ENCODE measurements around the gene CDCP2. TPM values are rescaled to one million over a fixed set of nuclear protein-coding genes. Genes with fewer than 3 reads are reported as not detected.
"Not testable (repeated sequence)": the region's sequence is repeated elsewhere in the genome, so short reads cannot be mapped to it uniquely, and the experiment has no call there.

The CDCP2 gene
- total RNA-seq, 3 donors from 2014 or later, result not detected

GRCh38 chr1:54107131-54107530, 45.7 kb downstream of the CDCP2 start:
- DNase-seq (no peak), ATAC-seq (no peak)
- no peak overlapping the region for H3K4me3 Mint-ChIP-seq
- no peaks in the 10 kb centered on the region for H3K27me3 Mint-ChIP-seq (ENCODE audit: low read depth)
- H3K9me3 Mint-ChIP-seq, result no peaks in the 10 kb centered on the region
- no peaks in the 10 kb centered on the region for H3K4me1 Mint-ChIP-seq (ENCODE audit: low read depth)
- H3K36me3 Mint-ChIP-seq (ENCODE audit: insufficient read depth), result peaks cover 6% of the 10 kb centered on the region

GRCh38 chr1:54105736-54106269, 47.0 kb downstream of the CDCP2 start:
- H3K36me3 Mint-ChIP-seq (ENCODE audit: insufficient read depth), result peaks cover 10% of the 10 kb centered on the region
- H3K4me1 Mint-ChIP-seq (ENCODE audit: low read depth), result no peaks in the 10 kb centered on the region
- no peak for ATAC-seq
- no peaks in the 10 kb centered on the region for H3K9me3 Mint-ChIP-seq
- no peak overlapping the region for H3K4me3 Mint-ChIP-seq
- no peaks in the 10 kb centered on the region for H3K27me3 Mint-ChIP-seq (ENCODE audit: low read depth)
- DNase-seq, result no peak

- DNase-seq (no peak), ATAC-seq (no peak)
- no peaks in the 10 kb centered on the region for H3K4me1 Mint-ChIP-seq (ENCODE audit: low read depth)
- no peaks in the 10 kb centered on the region for H3K9me3 Mint-ChIP-seq
- no peaks in the 10 kb centered on the region for H3K27me3 Mint-ChIP-seq (ENCODE audit: low read depth)
- H3K36me3 Mint-ChIP-seq (ENCODE audit: insufficient read depth), result peaks cover 14% of the 10 kb centered on the region
- no peak overlapping the region for H3K4me3 Mint-ChIP-seq
Observed at GRCh38 chr1:54105080-54105479, 47.7 kb downstream of the CDCP2 start.

- H3K36me3 Mint-ChIP-seq (ENCODE audit: insufficient read depth), result peaks cover 14% of the 10 kb centered on the region
- not testable (repeated sequence) for H3K4me3 Mint-ChIP-seq; H3K27me3 Mint-ChIP-seq (ENCODE audit: low read depth); DNase-seq; H3K4me1 Mint-ChIP-seq (ENCODE audit: low read depth); ATAC-seq; H3K9me3 Mint-ChIP-seq
Observed at GRCh38 chr1:54104613-54105012, 48.2 kb downstream of the CDCP2 start.

GRCh38 chr1:54103414-54103813, 49.4 kb downstream of the CDCP2 start:
- Mint-ChIP-seq H3K9me3 (no peaks in the 10 kb centered on the region), H3K4me1 (ENCODE audit: low read depth) (no peaks in the 10 kb centered on the region), H3K36me3 (ENCODE audit: insufficient read depth) (peaks cover 20% of the 10 kb centered on the region), H3K27me3 (ENCODE audit: low read depth) (no peaks in the 10 kb centered on the region), H3K4me3 (no peak overlapping the region)
- ATAC-seq, result no peak
- no peak for DNase-seq

GRCh38 chr1:54100500-54100899, 52.3 kb downstream of the CDCP2 start:
- peaks cover 38% of the 10 kb centered on the region for H3K36me3 Mint-ChIP-seq (ENCODE audit: insufficient read depth)
- H3K27me3 Mint-ChIP-seq (ENCODE audit: low read depth), result no peaks in the 10 kb centered on the region
- H3K4me3 Mint-ChIP-seq, result no peak overlapping the region
- no peaks in the 10 kb centered on the region for H3K4me1 Mint-ChIP-seq (ENCODE audit: low read depth)
- no peak for ATAC-seq
- no peaks in the 10 kb centered on the region for H3K9me3 Mint-ChIP-seq
- DNase-seq, result no peak

- Mint-ChIP-seq H3K4me3 (no peak overlapping the region), H3K36me3 (ENCODE audit: insufficient read depth) (peaks cover 41% of the 10 kb centered on the region), H3K27me3 (ENCODE audit: low read depth) (no peaks in the 10 kb centered on the region), H3K4me1 (ENCODE audit: low read depth) (no peaks in the 10 kb centered on the region), H3K9me3 (no peaks in the 10 kb centered on the region)
- ATAC-seq (no peak), DNase-seq (no peak)
Observed at GRCh38 chr1:54099061-54099610, 53.7 kb downstream of the CDCP2 start.

- DNase-seq, result no peak
- ATAC-seq, result no peak
- no peak overlapping the region for H3K4me3 Mint-ChIP-seq
- H3K27me3 Mint-ChIP-seq (ENCODE audit: low read depth), result no peaks in the 10 kb centered on the region
- no peaks in the 10 kb centered on the region for H3K4me1 Mint-ChIP-seq (ENCODE audit: low read depth)
- H3K9me3 Mint-ChIP-seq, result no peaks in the 10 kb centered on the region
- H3K36me3 Mint-ChIP-seq (ENCODE audit: insufficient read depth), result peaks cover 41% of the 10 kb centered on the region
Observed at GRCh38 chr1:54096877-54097240, 55.9 kb downstream of the CDCP2 start.

- H3K4me3 Mint-ChIP-seq, result no peak overlapping the region
Observed at GRCh38 chr1:54096227-54096876, 56.4 kb downstream of the CDCP2 start.

GRCh38 chr1:54095546-54096226, 57.1 kb downstream of the CDCP2 start:
- no peaks in the 10 kb centered on the region for H3K4me1 Mint-ChIP-seq (ENCODE audit: low read depth)
- H3K36me3 Mint-ChIP-seq (ENCODE audit: insufficient read depth), result peaks cover 41% of the 10 kb centered on the region
- no peaks in the 10 kb centered on the region for H3K9me3 Mint-ChIP-seq
- no peak for DNase-seq
- no peak for ATAC-seq
- H3K27me3 Mint-ChIP-seq (ENCODE audit: low read depth), result no peaks in the 10 kb centered on the region
- H3K4me3 Mint-ChIP-seq, result no peak overlapping the region

More at GRCh38 chr1:54096227-54096876, 56.4 kb downstream of the CDCP2 start:
- no peak for ATAC-seq
- no peaks in the 10 kb centered on the region for H3K27me3 Mint-ChIP-seq (ENCODE audit: low read depth)
- H3K9me3 Mint-ChIP-seq, result no peaks in the 10 kb centered on the region
- no peaks in the 10 kb centered on the region for H3K4me1 Mint-ChIP-seq (ENCODE audit: low read depth)
- peaks cover 44% of the 10 kb centered on the region for H3K36me3 Mint-ChIP-seq (ENCODE audit: insufficient read depth)
- DNase-seq, result no peak

- not testable (repeated sequence) for H3K9me3 Mint-ChIP-seq; DNase-seq; H3K27me3 Mint-ChIP-seq (ENCODE audit: low read depth); ATAC-seq; H3K4me3 Mint-ChIP-seq; H3K4me1 Mint-ChIP-seq (ENCODE audit: low read depth)
- peaks cover 36% of the 10 kb centered on the region for H3K36me3 Mint-ChIP-seq (ENCODE audit: insufficient read depth)
Observed at GRCh38 chr1:54094730-54095105, 58.1 kb downstream of the CDCP2 start.

- no peak overlapping the region for H3K4me3 Mint-ChIP-seq
- no peaks in the 10 kb centered on the region for H3K9me3 Mint-ChIP-seq
- DNase-seq (no peak), ATAC-seq (no peak)
- H3K27me3 Mint-ChIP-seq (ENCODE audit: low read depth), result no peaks in the 10 kb centered on the region
- peaks cover 36% of the 10 kb centered on the region for H3K36me3 Mint-ChIP-seq (ENCODE audit: insufficient read depth)
- no peaks in the 10 kb centered on the region for H3K4me1 Mint-ChIP-seq (ENCODE audit: low read depth)
Observed at GRCh38 chr1:54094001-54094729, 58.6 kb downstream of the CDCP2 start.

GRCh38 chr1:54091666-54092065, 61.1 kb downstream of the CDCP2 start:
- peaks cover 24% of the 10 kb centered on the region for H3K36me3 Mint-ChIP-seq (ENCODE audit: insufficient read depth)

GRCh38 chr1:54088385-54088784, 64.4 kb downstream of the CDCP2 start:
- DNase-seq (no peak), ATAC-seq (no peak)
- no peaks in the 10 kb centered on the region for H3K27me3 Mint-ChIP-seq (ENCODE audit: low read depth)
- H3K4me3 Mint-ChIP-seq, result no peak overlapping the region
- peaks cover 16% of the 10 kb centered on the region for H3K36me3 Mint-ChIP-seq (ENCODE audit: insufficient read depth)
- no peaks in the 10 kb centered on the region for H3K4me1 Mint-ChIP-seq (ENCODE audit: low read depth)
- no peaks in the 10 kb centered on the region for H3K9me3 Mint-ChIP-seq

More at GRCh38 chr1:54091666-54092065, 61.1 kb downstream of the CDCP2 start:
- H3K9me3 Mint-ChIP-seq, result no peaks in the 10 kb centered on the region
- no peak for DNase-seq
- H3K27me3 Mint-ChIP-seq (ENCODE audit: low read depth), result no peaks in the 10 kb centered on the region
- ATAC-seq, result no peak
- no peak overlapping the region for H3K4me3 Mint-ChIP-seq
- no peaks in the 10 kb centered on the region for H3K4me1 Mint-ChIP-seq (ENCODE audit: low read depth)

Measured in activated T-cell treated with anti-CD3 and anti-CD28 coated beads, Interleukin-2, amount 50 U/mL, for 4 hours (primary cell).